IPS DF 19.7 (cell line): ENCODE results near the gene FBXO42.

Experiments
- DNase-seq: peaks from one replicate; pipeline ENCODE4 v3.0.0-alpha.2; 2013; ENCODE audit warnings: low read depth, low spot score

Gene FBXO42

GRCh38 chr1:16205891-16206546 lies 146.3 kb downstream of the FBXO42 start:
- no peak for DNase-seq

DNA sequence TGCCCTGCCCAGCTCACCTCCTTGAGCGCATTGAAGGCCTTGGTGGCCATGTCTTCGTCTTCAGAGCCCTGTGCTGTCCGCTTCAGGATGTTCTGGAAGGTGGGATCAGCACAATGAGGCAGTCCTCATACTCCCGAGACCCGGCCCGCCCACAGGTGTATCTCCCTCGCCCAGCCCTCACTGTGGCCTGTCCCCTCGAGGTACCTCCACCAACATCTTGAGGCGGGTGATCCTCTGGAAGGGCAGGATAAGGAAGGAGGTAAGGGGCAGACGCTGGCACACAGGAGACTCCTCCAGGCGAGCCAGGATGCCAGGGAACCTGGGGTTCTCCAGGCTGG lies 147.0 kb downstream of the FBXO42 start:
- no peak for DNase-seq

DNA sequence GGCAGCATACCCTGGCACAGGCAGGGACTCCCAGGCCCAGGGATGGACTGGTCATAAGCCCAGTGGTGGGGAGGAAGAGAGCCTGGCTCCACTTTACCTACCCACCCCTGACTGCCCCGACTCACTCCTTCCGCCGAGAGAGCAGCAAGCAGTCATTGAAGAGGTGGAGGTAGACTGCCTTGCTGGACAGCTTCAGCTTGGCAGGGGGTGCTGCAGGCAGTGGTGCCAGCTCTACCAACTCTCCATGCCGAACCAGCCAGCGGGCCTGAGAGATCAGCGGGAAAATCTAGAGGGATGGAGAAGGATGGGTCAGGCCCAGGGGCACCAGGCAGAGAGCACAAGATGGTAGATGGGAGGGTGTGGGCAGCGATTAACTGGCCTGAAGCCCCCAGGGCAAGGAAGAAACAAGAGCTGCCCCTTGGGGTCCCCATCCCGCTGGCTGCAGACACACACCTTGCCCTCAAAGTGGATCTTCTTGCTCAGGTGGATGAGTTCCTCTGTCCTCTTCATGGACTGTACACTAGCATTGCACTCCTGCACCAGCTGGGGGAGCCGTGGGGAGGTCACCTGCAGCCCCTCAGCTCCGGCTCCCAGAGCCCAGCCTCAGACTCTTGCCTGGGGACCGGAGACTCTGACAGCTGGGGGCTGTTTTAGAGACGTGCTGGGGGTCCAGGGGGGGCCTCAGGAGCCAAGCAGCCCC lies 147.5 kb downstream of the FBXO42 start:
- no peak for DNase-seq

DNA sequence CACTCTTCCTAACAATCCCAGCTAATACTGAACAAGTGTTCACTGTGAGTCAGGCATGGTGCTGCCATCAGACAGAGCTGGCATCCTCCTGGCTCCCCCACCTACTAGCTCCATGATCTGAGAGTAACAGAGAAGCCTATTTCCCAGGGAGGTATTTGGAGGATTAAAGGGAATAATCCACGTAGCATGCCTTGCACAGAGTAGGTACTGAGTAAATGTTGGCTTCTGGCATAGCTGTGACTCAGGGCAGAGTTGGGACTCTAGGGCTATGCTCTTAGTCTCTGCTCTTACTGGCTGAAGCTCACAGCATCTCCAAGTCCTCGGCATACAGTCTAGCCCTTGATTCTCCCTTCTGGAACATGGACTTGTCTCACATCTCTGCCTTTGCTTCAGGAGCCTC lies 148.1 kb downstream of the FBXO42 start:
- DNase-seq: no peak

- no peak for DNase-seq
These were observed 148.7 kb downstream of the FBXO42 start for GRCh38 chr1:16203550-16203949.

DNA sequence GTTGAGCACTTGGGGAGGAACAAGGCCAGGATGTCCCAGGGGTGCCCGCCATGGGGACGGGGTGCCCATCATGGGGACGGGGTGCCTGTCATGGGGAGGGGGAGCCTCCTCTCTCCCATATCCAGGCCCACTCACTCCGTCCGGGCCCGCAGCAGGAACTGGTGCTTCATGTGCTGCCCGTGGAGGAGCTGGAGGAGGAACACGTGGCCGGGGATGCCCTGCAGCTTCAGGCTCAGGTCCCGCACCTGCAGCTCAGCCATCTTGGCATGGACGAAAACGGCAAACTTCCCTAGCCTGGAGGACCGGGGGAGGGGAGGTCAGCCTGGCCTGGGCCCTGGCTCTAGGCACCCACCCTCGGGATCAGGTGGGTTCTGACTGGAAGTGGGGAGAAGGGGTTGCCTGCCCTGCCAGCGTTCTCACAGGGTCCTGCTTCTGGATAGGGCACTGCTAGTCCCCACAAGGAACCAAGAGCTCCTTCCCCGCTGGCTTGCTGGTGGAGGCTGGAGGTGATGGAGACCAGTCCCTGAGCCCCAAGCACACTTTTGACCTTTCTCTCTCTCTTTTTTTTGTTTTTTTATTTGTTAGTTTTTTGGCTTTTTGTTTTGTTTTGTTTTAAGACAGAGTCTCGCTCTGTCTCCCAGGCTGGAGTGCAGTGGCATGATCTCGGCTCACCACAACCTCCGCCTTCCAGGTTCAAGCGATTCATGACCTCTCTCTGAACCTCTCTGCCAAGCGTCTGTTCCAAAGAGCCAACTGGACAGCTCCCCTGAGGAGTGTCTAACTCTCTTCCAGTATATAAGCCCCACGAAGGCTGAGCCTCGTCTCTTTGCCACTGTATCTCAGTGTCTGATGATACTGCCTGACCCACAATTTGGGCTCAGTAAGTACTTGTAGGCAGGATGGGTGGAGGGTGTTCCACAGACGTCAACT lies 149.7 kb downstream of the FBXO42 start:
- DNase-seq: no peak

DNA sequence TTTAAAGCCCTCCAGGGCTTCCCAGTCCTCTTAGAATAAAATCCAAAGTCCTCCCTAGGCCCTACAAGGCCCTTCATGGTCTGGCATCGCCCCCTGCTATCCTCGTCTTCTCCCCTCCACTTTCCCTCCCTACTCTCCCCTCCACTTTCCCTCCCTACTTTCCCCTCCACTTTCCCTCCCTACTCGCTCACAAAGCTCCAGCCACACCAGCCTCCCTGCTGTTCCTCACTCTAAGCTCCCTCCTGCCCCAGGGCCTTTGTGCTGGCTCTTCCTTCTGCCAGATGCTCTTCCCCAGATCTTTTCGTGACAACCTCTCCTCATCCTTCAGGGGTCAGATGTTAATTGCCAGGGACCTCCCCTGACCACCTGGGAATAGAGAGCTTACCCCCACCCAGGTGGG lies 152.6 kb downstream of the FBXO42 start:
- no peak for DNase-seq

DNA sequence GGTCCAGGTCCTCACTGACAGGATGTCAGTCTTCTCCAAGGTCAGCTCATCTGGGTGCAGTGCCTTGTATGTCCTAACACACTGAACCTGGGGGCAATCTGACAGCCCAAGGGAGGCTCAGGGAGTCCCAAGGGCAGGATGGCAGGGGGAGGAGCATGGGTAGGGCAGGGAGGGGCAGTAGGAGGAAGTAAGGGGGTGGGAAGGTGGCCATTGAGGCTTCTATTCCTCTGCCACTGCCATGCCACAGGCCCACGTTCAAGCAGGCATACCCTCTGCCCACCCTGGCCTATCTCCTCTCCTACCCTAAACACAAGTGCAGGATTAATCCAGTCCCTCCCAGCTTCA lies 153.2 kb downstream of the FBXO42 start:
- no peak for DNase-seq

GRCh38 chr1:16198444-16199156 lies 153.7 kb downstream of the FBXO42 start:
- no peak for DNase-seq

DNA sequence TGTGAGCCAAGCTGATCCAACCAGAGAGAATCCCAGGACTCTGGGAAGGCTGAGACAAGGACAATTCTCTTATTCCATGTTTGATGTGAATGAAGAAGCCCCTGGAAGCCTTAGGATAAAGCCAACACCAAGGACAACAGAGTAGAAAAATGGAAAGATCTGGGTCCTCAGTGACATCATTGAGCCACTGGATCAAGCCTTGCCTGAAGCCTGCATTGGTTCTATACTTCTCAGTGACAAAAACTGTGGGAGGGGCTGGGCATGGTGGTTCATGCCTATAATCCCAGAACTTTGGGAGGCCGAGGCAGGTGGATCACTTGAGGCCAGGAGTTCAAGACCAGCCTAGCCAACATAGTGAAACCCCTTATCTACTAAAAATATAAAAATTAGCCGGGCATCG lies 155.4 kb downstream of the FBXO42 start:
- DNase-seq: no peak
